Thymus (tissue), 11 donors: ENCODE results near the gene PTGFR. TPM values are rescaled to one million over a fixed set of nuclear protein-coding genes. Genes with fewer than 3 reads are reported as not detected.

ENCODE experiments used
- DNase-seq, 9 donors: peaks; one replicate each; pipeline ENCODE4 v3.0.0-alpha.2; 2013; ENCODE audit warnings: low spot score in 9 of 9, low read depth in 6 of 9, missing footprints in 1 of 9
- H3K27ac ChIP-seq, 2 donors: one replicate each; pipeline ENCODE4 v1.5.1; 2013; ENCODE audit warnings: control low read depth in 1 of 2, low read depth in 1 of 2, low read length in 1 of 2, mild to moderate bottlenecking in 1 of 2, moderate library complexity in 1 of 2
- H3K27me3 ChIP-seq, 2 donors: one replicate each; pipeline ENCODE4 v1.5.1; 2013; ENCODE audit warnings: low read length in 1 of 2; ENCODE audit not compliant: control insufficient read depth in 2 of 2, insufficient read depth in 1 of 2
- H3K36me3 ChIP-seq, 2 donors: one replicate each; pipeline ENCODE4 v1.5.1; 2013; ENCODE audit warnings: low read length in 1 of 2, mild to moderate bottlenecking in 1 of 2, moderate library complexity in 1 of 2; ENCODE audit not compliant: control insufficient read depth in 2 of 2, insufficient read depth in 2 of 2
- H3K4me1 ChIP-seq, 2 donors: one replicate each; pipeline ENCODE4 v1.5.1; 2013; ENCODE audit warnings: low read length in 2 of 2; ENCODE audit not compliant: control insufficient read depth in 2 of 2, insufficient read depth in 2 of 2
- H3K4me3 ChIP-seq, 2 donors: one replicate each; pipeline ENCODE4 v1.5.1; 2013; ENCODE audit warnings: low read length in 2 of 2, control low read depth in 1 of 2, mild to moderate bottlenecking in 1 of 2
- H3K9me3 ChIP-seq, 2 donors: one replicate each; pipeline ENCODE4 v1.5.1; 2013; ENCODE audit warnings: low read length in 1 of 2, mild to moderate bottlenecking in 1 of 2; ENCODE audit not compliant: control insufficient read depth in 2 of 2, insufficient read depth in 1 of 2
- WGBS: extraction: QIAGEN DNeasy Blood & Tissue Kit; methylation state at CpG from one replicate; pipeline ENCODE4 v1.1.7; 2013; 5-methylcytosine and 5-hydroxymethylcytosine counted together
- polyA plus RNA-seq: library from polyadenylated mRNA; stranded (reverse); fragments of 200-250 nt; gene quantifications from one replicate; pipeline ENCODE4 v1.2.3, GENCODE V29; 2013
- total RNA-seq: library from RNA; stranded (reverse); fragments of 120-200 nt; gene quantifications from one replicate; pipeline ENCODE4 v1.2.4, GENCODE V29; 2013
- donor health status: healthy.

PTGFR gene
- total and polyA plus RNA-seq, 2 donors: 0.11 to 0.14 TPM

GRCh38 chr1:78501203-78501602 is 10.4 kb downstream of the PTGFR start:
- Histone ChIP-seq H3K9me3 (no peaks in the 10 kb centered on the region), H3K4me3 (no peak overlapping the region), H3K4me1 (no peaks in the 10 kb centered on the region), H3K27ac (no peak overlapping the region), H3K36me3 (no peaks in the 10 kb centered on the region), H3K27me3 (no peaks in the 10 kb centered on the region)
- no peak for DNase-seq

- Histone ChIP-seq H3K4me1 (no peaks in the 10 kb centered on the region), H3K9me3 (peaks cover 0 to 8% of the 10 kb centered on the region in 2 donors), H3K4me3 (no peak overlapping the region), H3K36me3 (no peaks in the 10 kb centered on the region), H3K27me3 (no peaks in the 10 kb centered on the region), H3K27ac (no peak overlapping the region)
- WGBS: 90% methylated on average over 3 of the region's 3 CpGs
- DNase-seq: no peak
These were observed 20.6 kb downstream of the PTGFR start for GRCh38 chr1:78511334-78511733.

GRCh38 chr1:78516716-78517115 is 25.9 kb downstream of the PTGFR start:
- H3K4me1 ChIP-seq: no peaks in the 10 kb centered on the region
- no peaks in the 10 kb centered on the region for H3K9me3 ChIP-seq
- H3K36me3 ChIP-seq: no peaks in the 10 kb centered on the region
- no peaks in the 10 kb centered on the region for H3K27me3 ChIP-seq
- H3K4me3 ChIP-seq: no peak overlapping the region
- no peak for DNase-seq
- 68% methylated on average over 2 of the region's 2 CpGs for WGBS
- no peak overlapping the region for H3K27ac ChIP-seq

GRCh38 chr1:78519446-78519845 is 28.7 kb downstream of the PTGFR start:
- H3K36me3 ChIP-seq: no peaks in the 10 kb centered on the region
- no peak overlapping the region for H3K4me3 ChIP-seq
- no peak overlapping the region for H3K27ac ChIP-seq
- no peaks in the 10 kb centered on the region for H3K4me1 ChIP-seq
- no peaks in the 10 kb centered on the region for H3K27me3 ChIP-seq
- no peak for DNase-seq
- no peaks in the 10 kb centered on the region for H3K9me3 ChIP-seq
- 94% methylated on average over 4 of the region's 4 CpGs for WGBS

- Histone ChIP-seq H3K9me3 (no peaks in the 10 kb centered on the region), H3K36me3 (no peaks in the 10 kb centered on the region), H3K4me3 (no peak overlapping the region), H3K4me1 (no peaks in the 10 kb centered on the region), H3K27ac (no peak overlapping the region), H3K27me3 (no peaks in the 10 kb centered on the region)
- no peak for DNase-seq
- WGBS: 84% methylated on average over 6 of the region's 6 CpGs
These were observed 29.4 kb downstream of the PTGFR start for GRCh38 chr1:78520216-78520615.

- WGBS: 85% methylated on average over 3 of the region's 3 CpGs
- Histone ChIP-seq H3K27ac (no peak overlapping the region), H3K4me1 (no peaks in the 10 kb centered on the region), H3K36me3 (no peaks in the 10 kb centered on the region), H3K9me3 (no peaks in the 10 kb centered on the region), H3K4me3 (no peak overlapping the region), H3K27me3 (no peaks in the 10 kb centered on the region)
- DNase-seq: no peak
These were observed 30.1 kb downstream of the PTGFR start for GRCh38 chr1:78520843-78521242.

GRCh38 chr1:78522136-78522535 is 31.4 kb downstream of the PTGFR start:
- no peaks in the 10 kb centered on the region for H3K4me1 ChIP-seq
- no peaks in the 10 kb centered on the region for H3K36me3 ChIP-seq
- H3K27ac ChIP-seq: no peak overlapping the region
- no peaks in the 10 kb centered on the region for H3K9me3 ChIP-seq
- H3K27me3 ChIP-seq: no peaks in the 10 kb centered on the region
- no peak overlapping the region for H3K4me3 ChIP-seq
- 87% methylated on average over 2 of the region's 2 CpGs for WGBS
- DNase-seq: no peak

- no peak for DNase-seq
- no peak overlapping the region for H3K27ac ChIP-seq
- 78% methylated on average over 2 of the region's 2 CpGs for WGBS
- H3K4me3 ChIP-seq: no peak overlapping the region
- no peaks in the 10 kb centered on the region for H3K36me3 ChIP-seq
- no peaks in the 10 kb centered on the region for H3K9me3 ChIP-seq
- no peaks in the 10 kb centered on the region for H3K27me3 ChIP-seq
- H3K4me1 ChIP-seq: no peaks in the 10 kb centered on the region
These were observed 35.7 kb downstream of the PTGFR start for GRCh38 chr1:78526496-78526895.

- Histone ChIP-seq H3K4me1 (no peaks in the 10 kb centered on the region), H3K9me3 (no peaks in the 10 kb centered on the region), H3K27ac (no peak overlapping the region), H3K36me3 (no peaks in the 10 kb centered on the region), H3K4me3 (no peak overlapping the region), H3K27me3 (no peaks in the 10 kb centered on the region)
- 98% methylated on average over 2 of the region's 2 CpGs for WGBS
- no peak for DNase-seq
These were observed 36.9 kb downstream of the PTGFR start for GRCh38 chr1:78527706-78528105.

- Histone ChIP-seq H3K9me3 (no peaks in the 10 kb centered on the region), H3K4me3 (no peak overlapping the region), H3K36me3 (no peaks in the 10 kb centered on the region), H3K27ac (no peak overlapping the region), H3K27me3 (no peaks in the 10 kb centered on the region), H3K4me1 (no peaks in the 10 kb centered on the region)
- no peak for DNase-seq
- 93% methylated on average over 4 of the region's 4 CpGs for WGBS
These were observed 42.8 kb downstream of the PTGFR start for GRCh38 chr1:78533527-78533926.
